HEK293 (cell line): ENCODE results near the gene PDE2A.

Source experiments
- ATF2 ChIP-seq: fragments of 450-650 bp; formaldehyde crosslinking; IDR thresholded peaks from 2 replicates; pipeline ENCODE4 v1.5.1; 2016; ENCODE audit warnings: missing biosample characterization, missing genetic modification characterization, low read depth
- CTCF ChIP-seq: fragments of 450-650 bp; formaldehyde crosslinking; IDR thresholded peaks from 2 replicates; pipeline ENCODE4 v1.5.1; 2016; ENCODE audit warnings: missing biosample characterization, missing genetic modification characterization
- PBX3 ChIP-seq: sonication (generic); formaldehyde crosslinking; IDR thresholded peaks from 2 replicates; pipeline ENCODE4 v1.8.1; 2022; ENCODE audit warnings: mild to moderate bottlenecking, moderate library complexity, missing genetic modification reagents
- YY1 ChIP-seq: fragments of 450-650 bp; formaldehyde crosslinking; IDR thresholded peaks from 2 replicates; pipeline ENCODE4 v1.5.1; 2018; ENCODE audit warnings: missing biosample characterization, missing genetic modification characterization
- ZBTB10 ChIP-seq: fragments of 450-650 bp; formaldehyde crosslinking; IDR thresholded peaks from 2 replicates; pipeline ENCODE4 v1.5.1; 2016; ENCODE audit warnings: missing biosample characterization, missing genetic modification characterization
- ZNF404 ChIP-seq: fragments of 450-650 bp; formaldehyde crosslinking; IDR thresholded peaks from 2 replicates; pipeline ENCODE4 v1.5.1; 2017; ENCODE audit warnings: missing biosample characterization, missing genetic modification characterization
- ZNF776 ChIP-seq: fragments of 450-650 bp; formaldehyde crosslinking; IDR thresholded peaks from 2 replicates; pipeline ENCODE4 v1.5.0; 2017; ENCODE audit warnings: missing biosample characterization, missing genetic modification characterization, borderline replicate concordance
- ZSCAN18 ChIP-seq: fragments of 450-650 bp; formaldehyde crosslinking; IDR thresholded peaks from 2 replicates; pipeline ENCODE4 v1.5.1; 2016; ENCODE audit warnings: missing biosample characterization, missing genetic modification characterization

DNA sequence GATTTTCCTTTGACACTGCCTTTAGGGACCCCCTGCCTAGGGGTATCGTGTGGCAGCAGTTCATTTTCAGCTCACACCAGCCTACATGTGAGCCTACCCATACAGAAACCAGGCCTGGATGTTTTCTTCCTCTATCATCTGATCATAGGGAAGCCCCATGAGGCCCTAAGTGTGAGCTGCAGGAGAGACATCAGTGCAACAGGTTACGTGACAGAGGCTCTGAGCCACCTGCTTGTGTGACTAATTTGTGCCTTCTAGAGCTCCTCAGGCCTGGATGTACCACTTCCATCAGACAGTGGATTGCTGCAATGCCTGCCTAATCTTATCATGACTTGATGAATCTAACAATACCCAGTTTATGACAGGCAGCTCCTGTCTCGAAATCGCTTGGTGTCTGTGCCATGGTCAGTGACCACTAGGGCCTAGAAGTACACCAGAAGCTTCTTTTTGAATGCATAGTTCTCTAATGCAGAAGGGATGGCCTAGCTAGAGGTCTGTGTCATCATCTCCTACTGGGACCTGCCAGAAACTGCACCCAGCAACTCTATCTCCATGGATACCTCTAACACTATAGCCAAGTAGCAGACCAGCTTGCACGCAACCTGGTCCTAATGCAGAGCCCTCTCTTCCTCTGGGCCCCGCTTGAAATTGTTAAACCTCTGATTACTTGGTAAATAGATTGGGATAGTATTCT lies 130.2 kb downstream of the PDE2A start:
- TF ChIP-seq ZNF776 (no peak), CTCF (tag by site-specific recombination) (no peak), ZNF404 (tag by site-specific recombination) (no peak), ATF2 (no peak), YY1 (tag by site-specific recombination) (no peak), PBX3 (no peak), ZSCAN18 (tag by site-specific recombination) (no peak), ZBTB10 (tag by site-specific recombination) (no peak)
